GM12865 (cell line): ENCODE measurements around the gene EFTUD2.

Experiments
- DNase-seq: peaks from one replicate; pipeline ENCODE4 v3.0.0; 2010; ENCODE audit warnings: low read depth
- H3K4me3 ChIP-seq: 2 replicates; pipeline ENCODE4 v1.5.1; 2011; ENCODE audit warnings: mild to moderate bottlenecking, low read depth, low read length, control low read depth
- TF ChIP-seq, protein P1 (sequence below): IDR thresholded peaks from 2 replicates; pipeline ENCODE4 v1.5.1; 2011; ENCODE audit warnings: low read length, control low read depth, low read depth, inconsistent platforms; ENCODE audit not compliant: insufficient read depth; ENCODE audit errors: missing control alignments

The EFTUD2 gene

DNA sequence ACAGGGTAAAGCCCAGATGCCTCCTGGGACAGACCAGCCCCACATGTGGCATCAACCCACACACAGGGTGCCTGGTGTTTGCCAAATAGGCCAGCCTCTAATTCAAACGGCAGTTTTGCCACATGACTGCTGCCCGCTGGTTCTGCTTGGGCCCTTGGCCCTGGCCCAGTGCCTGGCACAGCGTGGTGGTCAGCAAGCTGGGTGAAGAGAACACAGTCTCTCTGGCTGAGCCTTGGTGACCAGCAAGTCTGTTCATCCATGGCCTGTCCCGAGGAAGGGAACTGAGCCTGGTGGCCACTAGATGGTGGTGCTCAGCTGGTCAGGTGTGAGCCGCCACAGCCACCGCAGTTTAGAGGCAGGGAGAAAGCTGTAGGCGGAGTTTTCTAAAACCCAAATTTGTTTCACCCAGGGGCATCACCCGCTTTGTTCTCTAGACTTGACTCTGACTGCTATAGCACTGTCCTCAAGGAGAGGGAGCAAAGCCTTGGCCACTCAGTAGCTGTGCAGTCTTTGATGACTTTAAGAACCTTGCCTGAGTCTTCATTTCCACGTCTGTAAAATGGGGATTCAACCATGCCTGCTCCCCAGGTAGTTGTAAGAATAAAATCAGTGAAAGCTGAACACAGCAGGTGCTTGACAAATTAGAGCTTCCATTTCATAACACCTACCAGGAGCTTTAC, 20.8 kb upstream of the EFTUD2 start:
- H3K4me3 ChIP-seq: no peak overlapping the region
- TF ChIP-seq, protein P1, sequence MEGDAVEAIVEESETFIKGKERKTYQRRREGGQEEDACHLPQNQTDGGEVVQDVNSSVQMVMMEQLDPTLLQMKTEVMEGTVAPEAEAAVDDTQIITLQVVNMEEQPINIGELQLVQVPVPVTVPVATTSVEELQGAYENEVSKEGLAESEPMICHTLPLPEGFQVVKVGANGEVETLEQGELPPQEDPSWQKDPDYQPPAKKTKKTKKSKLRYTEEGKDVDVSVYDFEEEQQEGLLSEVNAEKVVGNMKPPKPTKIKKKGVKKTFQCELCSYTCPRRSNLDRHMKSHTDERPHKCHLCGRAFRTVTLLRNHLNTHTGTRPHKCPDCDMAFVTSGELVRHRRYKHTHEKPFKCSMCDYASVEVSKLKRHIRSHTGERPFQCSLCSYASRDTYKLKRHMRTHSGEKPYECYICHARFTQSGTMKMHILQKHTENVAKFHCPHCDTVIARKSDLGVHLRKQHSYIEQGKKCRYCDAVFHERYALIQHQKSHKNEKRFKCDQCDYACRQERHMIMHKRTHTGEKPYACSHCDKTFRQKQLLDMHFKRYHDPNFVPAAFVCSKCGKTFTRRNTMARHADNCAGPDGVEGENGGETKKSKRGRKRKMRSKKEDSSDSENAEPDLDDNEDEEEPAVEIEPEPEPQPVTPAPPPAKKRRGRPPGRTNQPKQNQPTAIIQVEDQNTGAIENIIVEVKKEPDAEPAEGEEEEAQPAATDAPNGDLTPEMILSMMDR: peak; percentile 82
- DNase-seq: peak; percentile 89

- no peak for DNase-seq
- H3K4me3 ChIP-seq: no peak overlapping the region
- TF ChIP-seq, protein P1: no peak
Measured at GRCh38 chr17:44919411-44919810, 20.2 kb upstream of the EFTUD2 start.

DNA sequence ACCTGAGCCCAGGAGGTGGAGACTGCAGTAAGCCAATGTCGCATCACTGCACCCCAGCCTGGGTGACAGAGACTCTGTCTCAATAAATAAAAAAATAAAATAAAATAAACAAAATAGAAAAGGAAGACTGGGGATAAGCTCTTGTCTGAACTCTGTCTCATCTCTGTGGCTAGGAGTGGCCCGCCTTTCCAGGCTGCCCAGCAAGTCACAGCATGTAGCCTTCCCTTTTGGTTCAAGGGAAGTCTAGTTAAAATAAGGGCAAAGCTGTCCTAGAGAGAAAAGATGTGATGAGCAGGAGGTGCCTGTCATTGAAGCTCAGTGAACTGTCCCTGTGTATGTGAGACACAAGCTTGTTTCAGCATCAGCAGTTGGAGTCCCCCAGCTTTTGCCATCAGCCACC, 18.8 kb upstream of the EFTUD2 start:
- H3K4me3 ChIP-seq: no peak overlapping the region
- TF ChIP-seq, protein P1: no peak
- no peak for DNase-seq

DNA sequence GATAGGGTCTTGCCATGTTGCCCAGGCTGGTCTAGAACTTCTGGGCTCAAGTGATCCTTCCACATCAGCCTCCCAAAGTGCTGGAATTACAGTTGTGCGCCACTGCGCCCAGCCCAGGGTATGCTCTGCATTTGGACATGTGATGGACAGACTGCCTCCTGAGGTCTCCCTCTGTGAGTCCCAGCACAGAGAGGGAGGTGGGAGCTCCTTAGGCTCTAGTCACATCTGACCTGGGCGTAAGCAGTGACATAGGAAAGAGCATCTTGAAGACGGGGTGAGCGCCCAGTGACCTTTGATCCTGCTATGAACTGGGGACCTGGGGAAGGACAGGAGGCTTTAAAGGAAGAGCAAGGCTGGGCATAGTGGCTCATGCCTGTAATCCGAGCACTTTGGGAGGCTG, 18.2 kb upstream of the EFTUD2 start:
- no peak for DNase-seq
- TF ChIP-seq, protein P1: no peak
- no peak overlapping the region for H3K4me3 ChIP-seq

DNA sequence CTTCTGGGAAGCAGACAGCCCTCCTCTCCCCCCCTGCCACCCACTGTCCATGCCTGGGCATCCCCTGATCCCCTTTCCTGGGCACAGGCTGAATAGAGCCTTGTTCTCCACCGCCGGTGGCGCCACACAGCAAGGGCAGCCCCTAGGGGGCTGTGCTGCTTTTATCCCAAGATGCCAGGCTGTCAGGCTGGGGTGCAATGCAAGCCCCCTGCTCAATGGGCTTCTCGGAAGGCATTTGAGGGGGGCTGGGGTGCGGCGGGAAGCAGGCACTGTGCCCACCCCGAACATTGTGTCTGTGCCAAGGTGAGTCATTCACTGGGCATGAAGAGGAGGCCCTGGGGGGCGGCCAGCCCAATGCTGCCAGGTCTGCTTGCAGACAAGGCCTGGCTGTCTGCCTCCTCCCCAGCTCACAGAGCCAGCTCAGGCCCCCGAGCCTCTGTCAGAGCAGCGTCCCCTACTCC, 17.6 kb upstream of the EFTUD2 start:
- no peak for DNase-seq
- TF ChIP-seq, protein P1: no peak
- H3K4me3 ChIP-seq: no peak overlapping the region

DNA sequence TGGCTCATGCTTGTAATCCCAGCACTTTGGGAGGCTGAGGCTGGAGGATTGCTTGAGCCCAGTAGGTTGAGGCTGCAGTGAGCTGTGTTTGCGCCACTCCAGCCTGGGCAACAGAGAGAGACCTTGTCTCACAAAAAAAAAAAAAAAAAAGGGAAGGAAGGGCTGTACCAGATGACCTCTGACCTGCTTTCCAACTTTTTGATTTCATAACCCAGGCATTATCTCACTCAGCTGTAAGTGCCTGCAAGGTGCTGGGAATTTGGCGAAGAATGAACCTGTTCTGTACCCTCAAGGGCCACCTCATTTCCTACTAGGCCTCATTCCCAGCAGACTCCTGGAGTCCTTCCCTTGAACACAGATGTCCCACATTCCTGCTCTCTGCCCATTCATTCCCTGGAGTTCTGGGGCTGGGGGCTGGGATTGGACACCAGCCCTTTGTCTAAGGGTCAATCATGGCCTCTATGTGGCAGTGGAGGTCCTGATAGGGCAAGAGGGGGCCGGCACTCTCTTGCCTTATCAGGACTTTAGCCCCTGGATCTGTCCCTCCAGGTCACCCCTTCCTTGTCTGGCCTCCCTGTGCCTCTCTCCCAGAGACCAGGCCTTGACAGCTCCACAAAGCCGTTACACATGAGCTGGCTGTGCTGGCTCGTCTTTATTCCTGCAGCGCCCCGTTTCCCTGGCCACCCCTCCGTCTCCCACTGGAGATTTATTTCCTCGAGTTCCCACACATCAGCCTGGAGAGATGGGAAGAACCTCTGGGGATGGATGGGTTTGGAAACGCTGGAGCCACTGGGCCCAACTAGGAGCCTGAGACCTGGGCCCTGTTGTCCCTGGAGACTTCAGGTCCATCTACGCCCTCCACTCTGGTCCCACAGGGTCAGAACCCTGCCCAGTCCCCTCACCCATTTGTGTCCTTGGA, 16.9 kb upstream of the EFTUD2 start:
- TF ChIP-seq, protein P1: no peak
- DNase-seq: no peak
- H3K4me3 ChIP-seq: no peak overlapping the region

DNA sequence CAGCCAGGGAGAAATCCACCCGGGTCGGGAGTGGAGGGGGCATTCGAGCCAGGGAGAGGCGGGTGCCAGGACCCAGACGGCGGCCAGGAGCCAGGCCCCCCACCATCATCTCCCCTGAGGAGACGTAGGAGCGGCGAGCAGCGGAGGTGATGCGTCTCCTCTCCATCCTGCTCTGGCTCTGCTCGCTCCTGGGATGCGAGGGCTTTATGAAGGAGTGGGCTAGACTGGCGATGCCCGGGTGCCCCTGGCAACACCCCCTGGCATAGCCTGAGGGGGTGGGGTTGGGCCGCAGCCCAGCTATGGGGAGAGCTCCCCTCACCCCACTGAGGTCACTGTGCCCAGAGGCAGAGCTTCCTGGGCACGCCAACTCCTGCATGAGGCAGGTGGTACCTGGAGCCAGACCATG, 16.1 kb upstream of the EFTUD2 start, which contains the start of gene GFAP:
TSS of gene GFAP (minus strand) at position 180 of the 406 bp plus-strand sequence. CDS start at position 166, 14 bp downstream.
- no peak within 1 kb of the TSS for H3K4me3 ChIP-seq
- DNase-seq: no peak
- TF ChIP-seq, protein P1: no peak
